HCT116 (cell line): ENCODE results near the gene RBP4. TPM values are rescaled to one million over a fixed set of nuclear protein-coding genes. Genes with fewer than 3 reads are reported as not detected.

Source experiments
- ATAC-seq: fragments of 200-7000 bp; cut with Tn5 transposase; 2 replicates; pipeline ENCODE4 v1.9.1; 2020; ENCODE audit warnings: mild to moderate bottlenecking, moderate library complexity
- BruUV-seq: library from RNA; stranded (reverse); fragments of 400-500 nt; replicated peaks from 2 replicates; lab custom pipeline; 2021; lab: Mats Ljungman, UMichigan
- CTCF ChIA-PET: fragments of 300-600 bp; sonication (Branson Sonifier 250); formaldehyde crosslinking; loops from one replicate; lab custom pipeline; 2021; ENCODE audit warnings: antibody characterized with exemption; lab: Charles Lee
- POLR2A ChIA-PET: fragments of 300-600, 350-600 bp; sonication (Branson Sonifier 250); formaldehyde crosslinking; loops from one replicate; lab custom pipeline; 2021; ENCODE audit warnings: antibody characterized with exemption; lab: Charles Lee
- RAD21 ChIA-PET, 2 experiments: fragments of 300-600 bp; sonication (Branson Sonifier 250); formaldehyde crosslinking; loops; one replicate each; lab custom pipeline; 2023; ENCODE audit warnings: low total read pairs in 2 of 2; ENCODE audit not compliant: uncharacterized antibody in 2 of 2, unreplicated experiment in 2 of 2, low non-redundant PET in 1 of 2; lab: Charles Lee
- DNase-seq: peaks from one replicate; pipeline ENCODE4 v3.0.0-alpha.2; 2010; ENCODE audit warnings: low read depth, low spot score
- H2AFZ ChIP-seq: fragments of 200-600 bp; shearing (Covaris generic), sonication (generic); 2 replicates; pipeline ENCODE4 v1.6.1; 2017; ENCODE audit warnings: low read depth, mixed run types, mixed read lengths, antibody characterized with exemption, low read length; ENCODE audit not compliant: poor library complexity, severe bottlenecking
- H3K27ac ChIP-seq: 2 replicates; pipeline ENCODE4 v1.5.1; 2012; ENCODE audit warnings: low read depth, low read length
- H3K27me3 ChIP-seq: fragments of 200-600 bp; sonication (generic); 2 replicates; pipeline ENCODE4 v1.6.1; 2016; ENCODE audit warnings: mixed run types, low read length, mixed read lengths; ENCODE audit not compliant: insufficient read depth
- H3K36me3 ChIP-seq, 2 experiments: fragments of 200-500 bp in 1 of 2; fragments of 200-600 bp in 1 of 2; sonication (Bioruptor generic) in 1 of 2; sonication (generic) in 1 of 2; 2 replicates each; pipeline versions ENCODE4 v1.5.1 to v1.6.1; 2014 to 2016; ENCODE audit warnings: low read length in 2 of 2, inconsistent platforms in 1 of 2, mixed read lengths in 1 of 2, mixed run types in 1 of 2; ENCODE audit not compliant: insufficient read depth in 2 of 2, control insufficient read depth in 1 of 2
- H3K4me1 ChIP-seq, 2 experiments: fragments of 200-600 bp in 1 of 2; sonication (generic) in 1 of 2; 2 replicates each; pipeline versions ENCODE4 v1.5.1 to v1.6.1; 2012 to 2017; ENCODE audit warnings: low read length in 2 of 2, inconsistent platforms in 1 of 2, mild to moderate bottlenecking in 1 of 2, mixed read lengths in 1 of 2, mixed run types in 1 of 2, moderate library complexity in 1 of 2; ENCODE audit not compliant: insufficient read depth in 2 of 2, control insufficient read depth in 1 of 2
- H3K4me2 ChIP-seq: fragments of 200-600 bp; sonication (generic); 2 replicates; pipeline ENCODE4 v1.6.1; 2017; ENCODE audit warnings: mixed run types, low read length, mixed read lengths
- H3K4me3 ChIP-seq, 2 experiments: fragments of 200-600 bp in 1 of 2; sonication (generic) in 1 of 2; replicated peaks in 1 of 2; 2 replicates each; pipeline ENCODE4 v1.5.1; 2011 to 2016; ENCODE audit warnings: low read length in 2 of 2, control low read depth in 1 of 2, low read depth in 1 of 2, mild to moderate bottlenecking in 1 of 2, mixed read lengths in 1 of 2, mixed run types in 1 of 2
- H3K79me2 ChIP-seq: fragments of 200-600 bp; sonication (generic); 2 replicates; pipeline ENCODE4 v1.6.1; 2017; ENCODE audit warnings: mild to moderate bottlenecking, mixed run types, low read length, moderate library complexity, mixed read lengths; ENCODE audit not compliant: insufficient read depth
- H3K9ac ChIP-seq: fragments of 200-600 bp; sonication (generic); 2 replicates; pipeline ENCODE4 v1.6.1; 2016; ENCODE audit warnings: low read length, mixed read lengths
- H3K9me2 ChIP-seq: fragments of 200-600 bp; sonication (generic), shearing (Covaris generic); 2 replicates; pipeline ENCODE4 v1.6.1; 2017; ENCODE audit warnings: mixed run types, mild to moderate bottlenecking, moderate library complexity; ENCODE audit not compliant: insufficient read depth
- H3K9me3 ChIP-seq, 2 experiments: fragments of 200-500 bp in 1 of 2; fragments of 200-600 bp in 1 of 2; sonication (Bioruptor generic) in 1 of 2; sonication (generic) in 1 of 2; 2 replicates each; pipeline ENCODE4 v1.6.1; 2014 to 2017; ENCODE audit warnings: low read length in 2 of 2, mixed read lengths in 2 of 2, inconsistent platforms in 1 of 2, low read depth in 1 of 2, mild to moderate bottlenecking in 1 of 2, mixed run types in 1 of 2, moderate library complexity in 1 of 2; ENCODE audit not compliant: control insufficient read depth in 1 of 2, insufficient read depth in 1 of 2
- H4K20me1 ChIP-seq: fragments of 200-600 bp; sonication (generic), shearing (Covaris generic); 2 replicates; pipeline ENCODE4 v1.6.1; 2017; ENCODE audit warnings: mixed run types, mild to moderate bottlenecking, moderate library complexity; ENCODE audit not compliant: insufficient read depth
- CBX3 ChIP-seq: IDR thresholded peaks from 2 replicates; pipeline ENCODE4 v1.6.1; 2012; ENCODE audit warnings: low read depth
- CEBPB ChIP-seq: IDR thresholded peaks from 2 replicates; pipeline ENCODE4 v1.6.1; 2012; ENCODE audit warnings: low read depth
- EZH2phosphoT487 ChIP-seq: fragments of 200-600 bp; IDR thresholded peaks from 2 replicates; pipeline ENCODE4 v1.6.1; 2018; ENCODE audit warnings: antibody characterized with exemption, borderline replicate concordance
- JUND ChIP-seq: IDR thresholded peaks from 2 replicates; pipeline ENCODE4 v1.6.1; 2012
- SIN3A ChIP-seq: IDR thresholded peaks from 2 replicates; pipeline ENCODE4 v1.6.1; 2012; ENCODE audit warnings: low read depth
- SP1 ChIP-seq: IDR thresholded peaks from 2 replicates; pipeline ENCODE4 v1.6.1; 2012; ENCODE audit warnings: low read depth
- TCF7L2 ChIP-seq: IDR thresholded peaks from 2 replicates; pipeline ENCODE4 v1.7.0; 2011; ENCODE audit warnings: borderline replicate concordance, inconsistent platforms; ENCODE audit not compliant: insufficient read depth, insufficient read length; ENCODE audit errors: extremely low read depth
- ZNF274 ChIP-seq: fragments of 200-500 bp; sonication (Bioruptor generic); IDR thresholded peaks from 2 replicates; pipeline ENCODE4 v1.6.1; 2014; ENCODE audit warnings: mild to moderate bottlenecking, low read depth, low read length, inconsistent platforms
- intact Hi-C: fragments of 100-400 bp; cut with micrococcal nuclease; formaldehyde crosslinking; loops from 2 replicates; pipeline ENCODE4 v1.10.0; 2022
- total RNA-seq: library from RNA; stranded (reverse); gene quantifications from one replicate; pipeline ENCODE4 v1.2.1, GENCODE V29; 2021; ENCODE audit not compliant: unreplicated experiment
- TF ChIP-seq, protein P1 (sequence below): IDR thresholded peaks from 2 replicates; pipeline ENCODE4 v1.6.1; 2012; ENCODE audit warnings: low read depth
- TF ChIP-seq, protein P2 (sequence below): IDR thresholded peaks from 2 replicates; pipeline ENCODE4 v1.6.1; 2012
- TF ChIP-seq, protein P3 (sequence below), 3 experiments: fragments of 200-600 bp in 1 of 3; sonication (generic) in 1 of 3; IDR thresholded peaks in 2 of 3; conservative IDR thresholded peaks in 1 of 3; 2 replicates each; pipeline ENCODE4 v1.5.1; 2012 to 2017; ENCODE audit warnings: low read depth in 2 of 3, low read length in 2 of 3, antibody characterized with exemption in 1 of 3, borderline replicate concordance in 1 of 3, control low read depth in 1 of 3, mild to moderate bottlenecking in 1 of 3, mixed read lengths in 1 of 3, mixed run types in 1 of 3, moderate library complexity in 1 of 3; ENCODE audit not compliant: insufficient read depth in 1 of 3

Gene RBP4
- total RNA-seq, 1 experiment from 2014 or later: 2.4 TPM

DNA sequence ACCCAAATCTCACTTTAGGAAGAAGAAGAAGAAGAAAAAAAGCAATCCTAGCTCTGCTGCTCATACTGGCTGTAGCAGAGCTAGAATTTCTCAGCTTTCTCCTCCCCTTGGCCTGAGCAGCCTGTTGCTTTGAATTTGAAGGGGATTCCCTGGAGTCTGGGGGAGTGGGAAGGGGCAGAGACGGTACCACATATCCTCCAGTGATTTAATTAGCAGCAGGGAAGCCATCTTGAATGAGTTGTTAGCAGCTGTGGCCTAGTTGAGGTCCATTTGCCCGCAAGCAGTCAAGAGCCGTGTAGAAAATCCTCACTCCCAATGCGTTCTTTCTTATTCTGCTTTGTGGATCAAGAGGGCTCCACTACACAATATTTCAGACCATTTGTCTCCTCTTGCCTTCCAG is 27.8 kb upstream of the RBP4 start:
- ChIA-PET POLR2A (no interaction called here), RAD21 (no interaction called here)
- DNase-seq: no peak
- no peaks in the 10 kb centered on the region for H4K20me1 ChIP-seq
- no peaks in the 10 kb centered on the region for H3K79me2 ChIP-seq
- no peak overlapping the region for H3K4me3 ChIP-seq
- no peak overlapping the region for H3K4me2 ChIP-seq
- TF ChIP-seq CBX3 (no peak), SP1 (no peak), EZH2phosphoT487 (no peak), CEBPB (no peak)
- TF ChIP-seq, protein P1, sequence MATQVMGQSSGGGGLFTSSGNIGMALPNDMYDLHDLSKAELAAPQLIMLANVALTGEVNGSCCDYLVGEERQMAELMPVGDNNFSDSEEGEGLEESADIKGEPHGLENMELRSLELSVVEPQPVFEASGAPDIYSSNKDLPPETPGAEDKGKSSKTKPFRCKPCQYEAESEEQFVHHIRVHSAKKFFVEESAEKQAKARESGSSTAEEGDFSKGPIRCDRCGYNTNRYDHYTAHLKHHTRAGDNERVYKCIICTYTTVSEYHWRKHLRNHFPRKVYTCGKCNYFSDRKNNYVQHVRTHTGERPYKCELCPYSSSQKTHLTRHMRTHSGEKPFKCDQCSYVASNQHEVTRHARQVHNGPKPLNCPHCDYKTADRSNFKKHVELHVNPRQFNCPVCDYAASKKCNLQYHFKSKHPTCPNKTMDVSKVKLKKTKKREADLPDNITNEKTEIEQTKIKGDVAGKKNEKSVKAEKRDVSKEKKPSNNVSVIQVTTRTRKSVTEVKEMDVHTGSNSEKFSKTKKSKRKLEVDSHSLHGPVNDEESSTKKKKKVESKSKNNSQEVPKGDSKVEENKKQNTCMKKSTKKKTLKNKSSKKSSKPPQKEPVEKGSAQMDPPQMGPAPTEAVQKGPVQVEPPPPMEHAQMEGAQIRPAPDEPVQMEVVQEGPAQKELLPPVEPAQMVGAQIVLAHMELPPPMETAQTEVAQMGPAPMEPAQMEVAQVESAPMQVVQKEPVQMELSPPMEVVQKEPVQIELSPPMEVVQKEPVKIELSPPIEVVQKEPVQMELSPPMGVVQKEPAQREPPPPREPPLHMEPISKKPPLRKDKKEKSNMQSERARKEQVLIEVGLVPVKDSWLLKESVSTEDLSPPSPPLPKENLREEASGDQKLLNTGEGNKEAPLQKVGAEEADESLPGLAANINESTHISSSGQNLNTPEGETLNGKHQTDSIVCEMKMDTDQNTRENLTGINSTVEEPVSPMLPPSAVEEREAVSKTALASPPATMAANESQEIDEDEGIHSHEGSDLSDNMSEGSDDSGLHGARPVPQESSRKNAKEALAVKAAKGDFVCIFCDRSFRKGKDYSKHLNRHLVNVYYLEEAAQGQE: no peak
- TF ChIP-seq, protein P2, sequence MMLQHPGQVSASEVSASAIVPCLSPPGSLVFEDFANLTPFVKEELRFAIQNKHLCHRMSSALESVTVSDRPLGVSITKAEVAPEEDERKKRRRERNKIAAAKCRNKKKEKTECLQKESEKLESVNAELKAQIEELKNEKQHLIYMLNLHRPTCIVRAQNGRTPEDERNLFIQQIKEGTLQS: no peak
- TF ChIP-seq, all 23 proteins: peak for 0
- H3K27me3 ChIP-seq: no peaks in the 10 kb centered on the region
- H3K36me3 ChIP-seq: no peaks in the 10 kb centered on the region
- intact Hi-C loops: no loop called here
- no peak overlapping the region for H3K9ac ChIP-seq
- CTCF ChIA-PET: no interaction called here
- H3K9me3 ChIP-seq: no peaks in the 10 kb centered on the region
- ATAC-seq: no peak
- no TSS peak for BruUV-seq
- no peaks in the 10 kb centered on the region for H3K9me2 ChIP-seq
- H2AFZ ChIP-seq: no peak overlapping the region
- no peaks in the 10 kb centered on the region for H3K4me1 ChIP-seq
- H3K27ac ChIP-seq: no peak overlapping the region

DNA sequence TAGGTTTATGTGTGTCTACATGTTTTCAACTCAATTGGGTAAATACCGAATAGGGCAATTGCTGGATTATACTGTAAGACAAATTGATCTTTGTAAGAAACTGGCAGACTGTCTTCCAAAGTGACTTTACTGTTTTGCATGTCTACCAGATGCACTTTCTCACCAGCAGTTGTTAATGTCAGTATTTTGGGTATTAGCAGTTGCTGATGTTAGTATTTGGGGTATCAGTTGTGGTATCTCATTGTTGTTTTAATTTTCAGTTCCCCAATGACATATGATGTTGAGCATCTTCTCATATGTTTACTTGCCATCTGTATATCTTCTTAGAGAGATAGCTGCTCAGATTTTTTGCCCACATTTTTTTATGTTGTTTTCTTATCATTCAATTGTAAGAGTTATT is 21.9 kb upstream of the RBP4 start:
- Histone ChIP-seq H3K4me3 (no peak overlapping the region), H3K4me1 (no peaks in the 10 kb centered on the region), H3K36me3 (no peaks in the 10 kb centered on the region), H3K79me2 (no peaks in the 10 kb centered on the region), H3K9me3 (no peaks in the 10 kb centered on the region), H3K9me2 (no peaks in the 10 kb centered on the region), H4K20me1 (no peaks in the 10 kb centered on the region), H3K27ac (no peak overlapping the region), H3K27me3 (no peaks in the 10 kb centered on the region), H3K4me2 (no peak overlapping the region), H2AFZ (no peak overlapping the region)
- RAD21 ChIA-PET: no interaction called here
- BruUV-seq: no TSS peak
- no peak for DNase-seq
- ATAC-seq: no peak
- intact Hi-C loops: no loop called here
- CTCF ChIA-PET: no interaction called here
- no peak for TF ChIP-seq TCF7L2
- TF ChIP-seq, protein P3, sequence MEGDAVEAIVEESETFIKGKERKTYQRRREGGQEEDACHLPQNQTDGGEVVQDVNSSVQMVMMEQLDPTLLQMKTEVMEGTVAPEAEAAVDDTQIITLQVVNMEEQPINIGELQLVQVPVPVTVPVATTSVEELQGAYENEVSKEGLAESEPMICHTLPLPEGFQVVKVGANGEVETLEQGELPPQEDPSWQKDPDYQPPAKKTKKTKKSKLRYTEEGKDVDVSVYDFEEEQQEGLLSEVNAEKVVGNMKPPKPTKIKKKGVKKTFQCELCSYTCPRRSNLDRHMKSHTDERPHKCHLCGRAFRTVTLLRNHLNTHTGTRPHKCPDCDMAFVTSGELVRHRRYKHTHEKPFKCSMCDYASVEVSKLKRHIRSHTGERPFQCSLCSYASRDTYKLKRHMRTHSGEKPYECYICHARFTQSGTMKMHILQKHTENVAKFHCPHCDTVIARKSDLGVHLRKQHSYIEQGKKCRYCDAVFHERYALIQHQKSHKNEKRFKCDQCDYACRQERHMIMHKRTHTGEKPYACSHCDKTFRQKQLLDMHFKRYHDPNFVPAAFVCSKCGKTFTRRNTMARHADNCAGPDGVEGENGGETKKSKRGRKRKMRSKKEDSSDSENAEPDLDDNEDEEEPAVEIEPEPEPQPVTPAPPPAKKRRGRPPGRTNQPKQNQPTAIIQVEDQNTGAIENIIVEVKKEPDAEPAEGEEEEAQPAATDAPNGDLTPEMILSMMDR (IDR thresholded peaks at IDR 0.05 in 2 of 3, conservative IDR thresholded peaks at IDR 0.05 in 1 of 3; ENCODE audit: borderline replicate concordance in 1 of 3, insufficient read depth in 1 of 3, low read depth in 2 of 3, low read length in 2 of 3): no peak
- TF ChIP-seq JUND: no peak
- no peak for TF ChIP-seq EZH2phosphoT487
- TF ChIP-seq ZNF274: no peak
- TF ChIP-seq SIN3A: no peak
- TF ChIP-seq, all 23 proteins: peak for 0
- POLR2A ChIA-PET: no interaction called here
- H3K9ac ChIP-seq: no peak overlapping the region
